Adipose tissue (tissue), 3 donors: ENCODE measurements around the gene SPTBN4. TPM values are rescaled to one million over a fixed set of nuclear protein-coding genes. Genes with fewer than 3 reads are reported as not detected.
"Not testable (repeated sequence)": the region's sequence is repeated elsewhere in the genome, so short reads cannot be mapped to it uniquely, and the experiment has no call there.

ENCODE experiments used
- H3K27ac ChIP-seq: one replicate; pipeline ENCODE4 v1.5.1; 2013; ENCODE audit warnings: low read depth, low read length
- WGBS, 3 donors: extraction: QIAGEN DNeasy Blood & Tissue Kit; methylation state at CpG; one replicate each; pipeline ENCODE4 v1.1.7; 2013; 5-methylcytosine and 5-hydroxymethylcytosine counted together
- polyA plus RNA-seq, 3 donors: library from polyadenylated mRNA; stranded (reverse); fragments of 200-250 nt; gene quantifications; one replicate each; pipeline ENCODE4 v1.2.3, GENCODE V29; 2013
- donor health status: healthy with polysubstance abuse.
- donor health status: Bipolar disorder and iron deficiency.
- donor health status: healthy.

The SPTBN4 gene
- polyA plus RNA-seq, 3 donors: 1.3 to 4.1 (median 2.2) TPM

GRCh38 chr19:40546153-40546841 is 79.5 kb downstream of the SPTBN4 start:
- WGBS, 3 donors: 83 to 88% (median 85%) methylated on average over 3 of the region's 3 CpGs

DNA sequence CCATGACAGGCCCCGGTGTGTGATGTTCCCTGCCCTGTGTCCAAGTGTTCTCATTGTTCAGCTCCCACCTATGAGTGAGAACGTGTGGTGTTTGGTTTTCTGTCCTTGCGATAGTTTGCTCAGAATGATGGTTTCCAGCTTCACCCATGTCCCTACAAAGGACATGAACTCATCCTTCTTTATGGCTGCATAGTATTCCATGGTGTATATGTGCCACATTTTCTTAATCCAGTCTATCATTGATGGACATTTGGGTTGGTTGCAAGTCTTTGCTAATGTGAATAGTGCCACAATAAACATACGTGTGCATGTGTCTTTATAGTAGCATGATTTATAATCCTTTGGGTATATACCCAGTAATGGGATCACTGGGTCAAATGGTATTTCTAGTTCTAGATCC is 80.4 kb downstream of the SPTBN4 start:
- H3K27ac ChIP-seq: not testable (repeated sequence)
- 71 to 93% (median 83%) methylated on average over 4 of the region's 4 CpGs for WGBS, 3 donors

More at GRCh38 chr19:40546153-40546841, 79.5 kb downstream of the SPTBN4 start:
- not testable (repeated sequence) for H3K27ac ChIP-seq

GRCh38 chr19:40547836-40548235 is 81.0 kb downstream of the SPTBN4 start:
- 82 to 86% (median 85%) methylated on average over 1 of the region's 1 CpG for WGBS, 3 donors
- H3K27ac ChIP-seq: no peak overlapping the region

DNA sequence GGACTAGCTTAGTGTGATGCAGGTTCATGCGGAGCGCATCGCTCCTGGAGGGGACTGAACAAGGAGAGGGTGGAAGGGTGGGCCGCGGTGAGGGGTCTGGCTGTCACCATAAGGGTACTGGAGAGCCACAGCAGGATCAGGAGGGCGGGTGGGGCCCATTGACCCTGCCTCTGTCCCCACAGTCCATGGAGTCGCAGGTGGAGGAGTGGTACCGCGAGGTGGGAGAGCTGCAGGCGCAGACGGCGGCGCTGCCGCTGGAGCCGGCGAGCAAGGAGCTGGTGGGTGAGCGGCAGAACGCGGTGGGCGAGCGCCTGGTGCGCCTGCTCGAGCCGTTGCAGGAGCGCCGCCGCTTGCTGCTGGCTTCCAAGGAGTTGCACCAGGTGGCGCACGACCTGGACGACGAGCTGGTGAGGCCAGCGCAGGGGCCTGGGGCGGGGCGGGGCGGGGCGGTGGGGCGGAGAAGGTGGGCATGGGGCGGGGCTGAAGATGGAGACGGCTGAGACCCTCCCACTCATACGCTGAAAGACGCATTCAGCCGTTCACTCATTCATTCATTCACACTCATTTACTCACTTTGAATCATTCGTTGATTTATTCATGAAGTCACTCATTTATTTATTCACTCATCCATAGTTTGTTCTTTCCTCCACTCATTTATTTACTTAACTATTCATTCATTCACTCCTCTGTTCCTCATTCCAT is 82.4 kb downstream of the SPTBN4 start:
- WGBS, 3 donors: 5 to 11% (median 6%) methylated on average over 42 to 43 of the region's 43 CpGs
- no peak overlapping the region for H3K27ac ChIP-seq

DNA sequence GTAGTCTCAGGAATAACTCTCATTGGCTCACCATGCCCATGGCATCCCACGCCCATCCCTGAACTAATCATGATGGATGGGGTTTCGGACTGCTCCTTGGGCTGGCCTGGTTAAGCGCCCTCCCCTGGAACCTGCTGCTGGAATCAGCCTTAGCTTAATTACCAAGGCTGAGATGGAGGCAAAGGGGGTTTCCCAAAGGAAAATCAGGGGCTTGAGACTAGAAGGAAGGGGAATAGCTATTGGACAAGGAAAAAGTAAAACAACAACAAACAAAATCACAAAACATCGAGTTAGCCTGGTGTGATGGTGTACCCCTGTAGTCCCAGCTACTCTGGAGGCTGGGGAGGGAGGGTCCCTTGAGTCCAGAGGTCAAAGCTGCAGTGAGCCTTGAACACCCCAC is 84.2 kb downstream of the SPTBN4 start:
- WGBS, 3 donors: 84 to 89% (median 87%) methylated on average over 4 of the region's 4 CpGs
- no peak overlapping the region for H3K27ac ChIP-seq

DNA sequence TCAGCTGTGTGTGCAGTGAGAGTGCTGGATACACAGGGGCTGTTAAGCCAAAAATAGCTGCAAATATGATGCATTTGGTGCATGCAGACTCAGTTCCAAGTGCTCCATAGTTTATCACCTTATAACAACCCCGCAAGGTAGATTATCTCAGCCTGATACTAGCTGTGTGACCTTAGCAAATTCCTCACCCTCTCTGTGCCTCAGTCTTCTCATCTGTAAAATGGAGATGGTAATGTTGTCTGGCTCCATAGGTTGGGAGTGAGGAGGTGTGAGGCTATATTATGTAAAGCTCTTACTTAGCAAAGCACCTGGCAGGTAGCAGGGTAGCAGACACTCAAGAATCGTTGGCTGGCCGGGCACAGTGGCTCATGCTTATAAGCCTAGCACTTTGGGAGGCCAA is 86.0 kb downstream of the SPTBN4 start:
- H3K27ac ChIP-seq: no peak overlapping the region
- 81 to 95% (median 88%) methylated on average over 3 of the region's 3 CpGs for WGBS, 3 donors

GRCh38 chr19:40553885-40554857 is 87.4 kb downstream of the SPTBN4 start:
- whole genome bisulfite sequencing, 3 donors: 13 to 24% (median 21%) methylated on average over 66 to 69 of the region's 69 CpGs
- H3K27ac ChIP-seq: no peak overlapping the region

DNA sequence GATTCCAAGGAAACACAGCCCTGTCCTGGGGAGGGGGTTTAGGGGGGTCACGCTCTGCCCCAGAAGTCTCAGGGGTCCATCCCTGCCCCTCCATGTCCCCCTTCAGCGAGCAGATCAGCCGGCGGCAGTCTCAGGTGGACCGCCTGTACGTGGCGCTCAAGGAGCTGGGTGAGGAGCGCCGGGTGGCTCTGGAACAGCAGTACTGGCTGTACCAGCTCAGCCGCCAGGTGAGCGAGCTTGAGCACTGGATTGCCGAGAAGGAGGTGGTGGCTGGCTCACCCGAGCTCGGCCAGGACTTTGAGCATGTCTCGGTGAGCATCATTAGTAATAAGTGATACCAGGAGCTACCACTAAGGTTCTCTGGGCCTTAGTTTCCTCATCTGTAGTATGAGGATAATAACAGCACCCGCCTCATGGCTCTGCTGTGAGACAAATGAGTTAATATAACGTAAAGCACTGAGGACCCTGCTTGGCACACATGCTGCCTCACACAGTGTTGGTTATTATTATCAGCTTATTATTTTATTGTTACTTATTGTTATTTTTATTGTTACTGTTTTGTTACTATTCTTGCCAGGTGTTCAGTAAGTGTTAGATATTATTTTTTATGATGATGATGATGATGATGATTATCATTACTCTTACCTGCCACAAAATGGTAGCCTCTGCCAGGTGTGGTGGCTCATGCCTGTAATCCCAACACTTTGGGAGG is 89.3 kb downstream of the SPTBN4 start:
- 77 to 85% (median 82%) methylated on average over 17 of the region's 17 CpGs for WGBS, 3 donors
- no peak overlapping the region for H3K27ac ChIP-seq

GRCh38 chr19:40556953-40557530 is 90.2 kb downstream of the SPTBN4 start:
- WGBS, 3 donors: 75 to 88% (median 87%) methylated on average over 24 of the region's 24 CpGs

GRCh38 chr19:40559394-40559793 is 92.6 kb downstream of the SPTBN4 start:
- WGBS, 3 donors: 72 to 88% (median 83%) methylated on average over 3 of the region's 3 CpGs
- H3K27ac ChIP-seq: no peak overlapping the region

More at GRCh38 chr19:40556953-40557530, 90.2 kb downstream of the SPTBN4 start:
- H3K27ac ChIP-seq: no peak overlapping the region

DNA sequence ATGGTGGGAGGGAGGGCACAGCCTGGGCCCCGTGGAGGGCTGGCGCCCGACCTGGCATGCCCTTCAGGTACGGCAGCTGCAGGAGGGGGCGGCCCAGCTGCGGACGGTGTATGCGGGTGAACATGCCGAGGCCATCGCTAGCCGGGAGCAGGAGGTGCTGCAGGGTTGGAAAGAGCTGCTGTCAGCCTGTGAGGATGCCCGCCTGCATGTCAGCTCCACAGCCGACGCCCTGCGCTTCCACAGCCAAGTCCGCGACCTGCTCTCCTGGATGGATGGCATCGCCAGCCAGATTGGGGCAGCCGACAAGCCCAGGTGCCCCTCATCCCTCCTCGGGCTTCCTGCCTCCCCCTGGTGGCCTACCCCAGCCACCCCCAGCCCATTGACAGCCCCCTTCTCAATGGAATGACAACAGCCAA is 93.3 kb downstream of the SPTBN4 start:
- whole genome bisulfite sequencing, 3 donors: 68 to 73% (median 71%) methylated on average over 15 to 20 of the region's 20 CpGs
- H3K27ac ChIP-seq: no peak overlapping the region

DNA sequence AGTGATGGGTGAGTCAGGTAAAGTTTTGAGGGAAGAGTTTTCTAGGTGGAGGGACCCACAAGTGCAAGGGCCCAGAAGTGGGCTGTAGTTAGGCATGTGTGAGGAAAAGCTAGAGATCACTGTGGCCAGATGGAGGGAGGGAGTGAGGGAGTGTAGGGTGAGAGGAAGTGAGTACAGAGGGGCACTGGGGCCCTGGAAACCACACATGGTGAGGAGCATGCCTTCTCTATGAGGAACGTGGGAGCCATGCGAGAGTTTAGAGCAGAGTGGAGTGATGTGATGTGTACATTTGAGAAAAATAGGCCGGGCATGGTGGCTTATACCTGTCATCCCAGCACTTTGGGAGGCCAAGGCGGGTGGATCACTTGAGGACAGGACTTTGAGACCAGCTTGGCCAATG is 95.1 kb downstream of the SPTBN4 start:
- WGBS, 3 donors: 56 to 79% (median 72%) methylated on average over 4 of the region's 4 CpGs
- H3K27ac ChIP-seq: no peak overlapping the region

- WGBS, 3 donors: 84 to 100% (median 95%) methylated on average over 1 of the region's 1 CpG
- not testable (repeated sequence) for H3K27ac ChIP-seq
Observed at GRCh38 chr19:40564535-40564934, 97.7 kb downstream of the SPTBN4 start.

DNA sequence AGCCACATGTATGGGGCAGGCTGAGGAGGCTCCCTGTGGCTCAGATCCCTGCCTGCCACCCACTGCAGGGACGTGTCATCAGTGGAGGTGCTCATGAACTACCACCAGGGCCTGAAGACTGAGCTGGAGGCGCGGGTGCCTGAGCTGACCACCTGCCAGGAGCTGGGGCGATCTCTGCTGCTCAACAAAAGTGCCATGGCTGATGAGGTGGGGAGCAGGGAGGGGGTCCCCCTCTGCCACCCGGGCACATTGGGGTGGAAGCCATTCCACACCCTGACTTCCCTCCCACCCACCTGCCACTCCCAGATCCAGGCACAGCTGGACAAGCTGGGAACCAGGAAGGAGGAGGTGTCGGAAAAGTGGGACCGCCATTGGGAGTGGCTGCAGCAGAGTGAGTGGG is 98.6 kb downstream of the SPTBN4 start:
- 66 to 86% (median 84%) methylated on average over 7 of the region's 7 CpGs for WGBS, 3 donors
- H3K27ac ChIP-seq: no peak overlapping the region

- 61 to 75% (median 73%) methylated on average over 13 to 14 of the region's 14 CpGs for WGBS, 3 donors
- H3K27ac ChIP-seq: no peak overlapping the region
Observed at GRCh38 chr19:40565910-40566495, 99.2 kb downstream of the SPTBN4 start.

- 21 to 31% (median 27%) methylated on average over 20 of the region's 20 CpGs for WGBS, 3 donors
- H3K27ac ChIP-seq: no peak overlapping the region
Observed at GRCh38 chr19:40567040-40567749, 100.4 kb downstream of the SPTBN4 start.
